ENCODE measurements around the gene SPATS2.
"Not testable (repeated sequence)": the region's sequence is repeated elsewhere in the genome, so short reads cannot be mapped to it uniquely, and the experiment has no call there.

SPATS2 gene

GRCh38 chr12:49524660-49525324, 157.5 kb downstream of the SPATS2 start:
- DNase-seq = no peak

GRCh38 chr12:49525942-49526341, 158.7 kb downstream of the SPATS2 start:
- DNase-seq = no peak

- no peak for DNase-seq
These were observed 160.3 kb downstream of the SPATS2 start for GRCh38 chr12:49527361-49528130.

GRCh38 chr12:49529414-49529813, 162.2 kb downstream of the SPATS2 start:
- DNase-seq = no peak

GRCh38 chr12:49531745-49532144, 164.5 kb downstream of the SPATS2 start:
- no peak for DNase-seq

- DNase-seq = no peak
These were observed 166.1 kb downstream of the SPATS2 start for GRCh38 chr12:49533331-49533730.

- not testable (repeated sequence) for DNase-seq
These were observed 166.9 kb downstream of the SPATS2 start for GRCh38 chr12:49534122-49534521.

GRCh38 chr12:49534731-49535278, 167.5 kb downstream of the SPATS2 start:
- DNase-seq = no peak

GRCh38 chr12:49535921-49536525, 168.8 kb downstream of the SPATS2 start:
- DNase-seq = peak; percentile 45

GRCh38 chr12:49536526-49537071, 169.3 kb downstream of the SPATS2 start:
- DNase-seq = no peak

- no peak for DNase-seq
These were observed 170.0 kb downstream of the SPATS2 start for GRCh38 chr12:49537231-49537751.

GRCh38 chr12:49537752-49538509, 170.7 kb downstream of the SPATS2 start:
- peak; percentile 19 for DNase-seq

- DNase-seq = peak; percentile 69
These were observed 171.5 kb downstream of the SPATS2 start, which contains the start of gene KCNH3 for GRCh38 chr12:49538510-49539403. TSS of gene KCNH3 (plus strand) at chr12:49539030. CDS start at chr12:49539417, 387 bp downstream.

GRCh38 chr12:49539406-49540228, 172.4 kb downstream of the SPATS2 start:
- DNase-seq = no peak

GRCh38 chr12:49540229-49541139, 173.2 kb downstream of the SPATS2 start:
- DNase-seq = no peak

GRCh38 chr12:49541140-49541861, 174.0 kb downstream of the SPATS2 start:
- DNase-seq = no peak

- DNase-seq = no peak
These were observed 174.7 kb downstream of the SPATS2 start for GRCh38 chr12:49541911-49542505.

- DNase-seq = no peak
These were observed 175.4 kb downstream of the SPATS2 start for GRCh38 chr12:49542592-49543160.
